ENCODE data around the gene ADAMTSL1. TPM values are rescaled to one million over a fixed set of nuclear protein-coding genes. Genes with fewer than 3 reads are reported as not detected.
A peak's percentile ranks its signal among the peaks of the same experiment; 100 is the strongest.

The ADAMTSL1 gene
- total RNA-seq, 2 donors from 2014 or later = 1.5 TPM; not detected in 1

DNA sequence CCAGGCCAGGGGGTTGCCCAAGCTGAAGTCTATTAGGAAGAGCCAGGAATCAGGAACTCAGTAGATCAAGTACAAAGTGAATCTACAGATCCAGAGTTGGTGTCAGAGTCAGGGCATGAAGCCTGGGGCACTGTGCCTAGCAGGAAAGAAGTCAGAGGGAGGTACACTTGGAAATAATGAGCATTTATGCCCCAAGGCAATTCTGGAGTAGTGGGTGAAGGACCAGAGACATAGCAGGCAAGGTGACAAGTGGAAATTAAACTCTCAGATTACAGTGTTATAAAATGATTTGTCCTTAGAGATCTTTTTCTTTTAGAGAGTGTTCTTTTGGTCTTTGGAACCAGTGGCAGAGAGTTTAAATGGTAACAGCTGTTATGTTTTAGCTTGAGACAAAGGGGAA, 138.0 kb downstream of the ADAMTSL1 start:
- Histone ChIP-seq H3K4me1 (ENCODE audit: control insufficient read depth, insufficient read depth, low read length) (peaks cover 3% of the 10 kb centered on the region), H3K27me3 (ENCODE audit: control insufficient read depth, insufficient read depth, low read length, poor library complexity, severe bottlenecking) (no peaks in the 10 kb centered on the region), H3K27ac (ENCODE audit: low read depth, low read length) (peak overlapping the region; percentile 64), H3K36me3 (ENCODE audit: control insufficient read depth, insufficient read depth, low read length) (no peaks in the 10 kb centered on the region), H3K9ac (ENCODE audit: extremely low read depth, low read length, poor library complexity, severe bottlenecking) (no peak overlapping the region), H3K4me3 (ENCODE audit: low read length) (no peak overlapping the region), H3K9me3 (ENCODE audit: control insufficient read depth, low read length) (peaks cover 3% of the 10 kb centered on the region)
- Mint-ChIP-seq H3K36me3 (ENCODE audit: low read depth) (no peaks in the 10 kb centered on the region), H3K4me1 (peaks cover 8% of the 10 kb centered on the region), H3K4me3 (no peak overlapping the region), H3K27ac (no peak overlapping the region), H3K27me3 (ENCODE audit: insufficient read depth) (no peaks in the 10 kb centered on the region), H3K9me3 (peaks cover 6% of the 10 kb centered on the region)
- no peak for TF ChIP-seq CTCF (conservative IDR thresholded peaks at IDR 0.05)
- DNase-seq = no peak

DNA sequence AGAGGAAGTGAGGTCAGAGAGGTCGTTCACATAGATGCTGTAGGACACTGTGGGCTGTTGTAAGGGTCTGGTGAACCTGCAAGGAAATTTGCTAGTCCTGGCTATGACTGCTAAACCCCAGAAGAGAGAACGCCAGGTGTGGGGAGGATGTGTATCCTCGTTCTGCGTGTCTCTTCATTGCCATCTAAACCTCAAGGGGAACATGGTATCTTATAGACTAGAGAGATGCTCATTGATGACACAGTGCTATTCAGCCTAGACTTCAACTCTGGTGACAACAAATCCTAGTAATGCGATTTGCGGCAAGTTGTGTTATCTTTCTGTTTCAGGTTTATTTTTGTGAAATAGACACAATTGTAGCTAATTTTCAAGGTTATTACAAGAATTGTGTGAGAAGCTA, 140.2 kb downstream of the ADAMTSL1 start:
- H3K4me1 ChIP-seq (ENCODE audit: control insufficient read depth, insufficient read depth, low read length) = no peaks in the 10 kb centered on the region
- no peaks in the 10 kb centered on the region for H3K36me3 Mint-ChIP-seq (ENCODE audit: low read depth)
- no peak overlapping the region for H3K9ac ChIP-seq (ENCODE audit: extremely low read depth, low read length, poor library complexity, severe bottlenecking)
- peaks cover 2% of the 10 kb centered on the region for H3K9me3 Mint-ChIP-seq
- TF ChIP-seq CTCF (conservative IDR thresholded peaks at IDR 0.05) = no peak
- no peak overlapping the region for H3K4me3 Mint-ChIP-seq
- no peak overlapping the region for H3K27ac ChIP-seq (ENCODE audit: low read depth, low read length)
- H3K4me1 Mint-ChIP-seq = peaks cover 5% of the 10 kb centered on the region
- no peaks in the 10 kb centered on the region for H3K27me3 ChIP-seq (ENCODE audit: control insufficient read depth, insufficient read depth, low read length, poor library complexity, severe bottlenecking)
- 93 to 94% methylated on average over 4 to 6 of the region's 6 CpGs for WGBS, 2 experiments (ENCODE audit: insufficient coverage in 1 of 2, insufficient read length in 1 of 2)
- H3K27me3 Mint-ChIP-seq (ENCODE audit: insufficient read depth) = no peaks in the 10 kb centered on the region
- no peaks in the 10 kb centered on the region for H3K36me3 ChIP-seq (ENCODE audit: control insufficient read depth, insufficient read depth, low read length)
- no peaks in the 10 kb centered on the region for H3K9me3 ChIP-seq (ENCODE audit: control insufficient read depth, low read length)
- no peak overlapping the region for H3K4me3 ChIP-seq (ENCODE audit: low read length)
- no peak overlapping the region for H3K27ac Mint-ChIP-seq
- no peak for DNase-seq

GRCh38 chr9:18614651-18615050, 140.7 kb downstream of the ADAMTSL1 start:
- Mint-ChIP-seq H3K36me3 (ENCODE audit: low read depth) (no peaks in the 10 kb centered on the region), H3K4me1 (peaks cover 10% of the 10 kb centered on the region), H3K27ac (no peak overlapping the region), H3K9me3 (peaks cover 2% of the 10 kb centered on the region), H3K4me3 (no peak overlapping the region), H3K27me3 (ENCODE audit: insufficient read depth) (no peaks in the 10 kb centered on the region)
- H3K27ac ChIP-seq (ENCODE audit: low read depth, low read length) = no peak overlapping the region
- DNase-seq = no peak
- H3K27me3 ChIP-seq (ENCODE audit: control insufficient read depth, insufficient read depth, low read length, poor library complexity, severe bottlenecking) = no peaks in the 10 kb centered on the region
- WGBS, 2 experiments (ENCODE audit: insufficient coverage in 1 of 2, insufficient read length in 1 of 2) = 100% methylated on average over 2 of the region's 2 CpGs; no CpG with 5 or more reads in 1 of the 2 experiments
- H3K9ac ChIP-seq (ENCODE audit: extremely low read depth, low read length, poor library complexity, severe bottlenecking) = no peak overlapping the region
- no peaks in the 10 kb centered on the region for H3K9me3 ChIP-seq (ENCODE audit: control insufficient read depth, low read length)
- no peaks in the 10 kb centered on the region for H3K36me3 ChIP-seq (ENCODE audit: control insufficient read depth, insufficient read depth, low read length)
- H3K4me1 ChIP-seq (ENCODE audit: control insufficient read depth, insufficient read depth, low read length) = no peaks in the 10 kb centered on the region
- H3K4me3 ChIP-seq (ENCODE audit: low read length) = no peak overlapping the region
- TF ChIP-seq CTCF (conservative IDR thresholded peaks at IDR 0.05) = no peak

Measured in endodermal cell (in vitro differentiated cells).